Gastrocnemius medialis (tissue), 4 donors: ENCODE data around the gene SLC25A23.

Source experiments
- POLR2A ChIP-seq, 2 donors: fragments of 450-650 bp; IDR thresholded peaks; one replicate each; pipeline ENCODE4 v1.6.1; 2017; ENCODE audit warnings: antibody characterized with exemption in 2 of 2, mild to moderate bottlenecking in 2 of 2, moderate library complexity in 2 of 2
- TF ChIP-seq, protein P1 (sequence below), 5 experiments: fragments of 450-650 bp in 3 of 5; fragments of 200-600 bp in 2 of 5; sonication (generic) in 2 of 5; IDR thresholded peaks in 4 of 5; conservative IDR thresholded peaks in 1 of 5; 1 replicate in 4 of 5; 2 replicates in 1 of 5; pipeline ENCODE4 v1.5.1; 2016 to 2019; ENCODE audit warnings: antibody characterized with exemption in 5 of 5, mild to moderate bottlenecking in 3 of 5, moderate library complexity in 3 of 5

DNA sequence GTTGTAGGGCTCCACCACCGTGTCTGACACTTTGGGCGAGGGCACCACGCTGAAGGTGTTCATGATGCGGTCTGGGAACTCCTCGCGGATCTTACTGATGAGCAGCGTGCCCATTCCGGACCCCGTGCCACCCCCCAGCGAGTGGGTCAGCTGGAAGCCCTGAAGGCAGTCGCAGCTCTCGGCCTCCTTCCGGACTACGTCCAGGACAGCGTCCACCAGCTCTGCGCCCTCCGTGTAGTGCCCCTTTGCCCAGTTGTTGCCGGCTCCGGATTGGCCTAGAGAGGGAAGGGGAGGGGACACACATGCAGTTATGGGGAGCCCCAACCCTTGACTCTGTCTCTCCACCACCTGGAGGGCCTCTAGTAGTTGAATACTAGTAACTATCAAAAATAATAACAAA, 36.4 kb upstream of the SLC25A23 start:
- TF ChIP-seq, protein P1, sequence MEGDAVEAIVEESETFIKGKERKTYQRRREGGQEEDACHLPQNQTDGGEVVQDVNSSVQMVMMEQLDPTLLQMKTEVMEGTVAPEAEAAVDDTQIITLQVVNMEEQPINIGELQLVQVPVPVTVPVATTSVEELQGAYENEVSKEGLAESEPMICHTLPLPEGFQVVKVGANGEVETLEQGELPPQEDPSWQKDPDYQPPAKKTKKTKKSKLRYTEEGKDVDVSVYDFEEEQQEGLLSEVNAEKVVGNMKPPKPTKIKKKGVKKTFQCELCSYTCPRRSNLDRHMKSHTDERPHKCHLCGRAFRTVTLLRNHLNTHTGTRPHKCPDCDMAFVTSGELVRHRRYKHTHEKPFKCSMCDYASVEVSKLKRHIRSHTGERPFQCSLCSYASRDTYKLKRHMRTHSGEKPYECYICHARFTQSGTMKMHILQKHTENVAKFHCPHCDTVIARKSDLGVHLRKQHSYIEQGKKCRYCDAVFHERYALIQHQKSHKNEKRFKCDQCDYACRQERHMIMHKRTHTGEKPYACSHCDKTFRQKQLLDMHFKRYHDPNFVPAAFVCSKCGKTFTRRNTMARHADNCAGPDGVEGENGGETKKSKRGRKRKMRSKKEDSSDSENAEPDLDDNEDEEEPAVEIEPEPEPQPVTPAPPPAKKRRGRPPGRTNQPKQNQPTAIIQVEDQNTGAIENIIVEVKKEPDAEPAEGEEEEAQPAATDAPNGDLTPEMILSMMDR (IDR thresholded peaks at IDR 0.05 in 4 of 5, conservative IDR thresholded peaks at IDR 0.05 in 1 of 5): no peak
- no peak for TF ChIP-seq POLR2A (IDR thresholded peaks at IDR 0.05)
